Aortic smooth muscle cell (primary cell): Measurements from ENCODE around the gene BZW1. TPM values are rescaled to one million over a fixed set of nuclear protein-coding genes. Genes with fewer than 3 reads are reported as not detected.

Source experiments
- total RNA-seq: library from RNA; depleted of rRNA; stranded (reverse); fragments of >200 nt; gene quantifications from 2 replicates; pipeline ENCODE4 v1.2.3, GENCODE V29; 2014

BZW1 gene
- total RNA-seq, result 2,052 and 2,136 TPM in 2 replicates

DNA sequence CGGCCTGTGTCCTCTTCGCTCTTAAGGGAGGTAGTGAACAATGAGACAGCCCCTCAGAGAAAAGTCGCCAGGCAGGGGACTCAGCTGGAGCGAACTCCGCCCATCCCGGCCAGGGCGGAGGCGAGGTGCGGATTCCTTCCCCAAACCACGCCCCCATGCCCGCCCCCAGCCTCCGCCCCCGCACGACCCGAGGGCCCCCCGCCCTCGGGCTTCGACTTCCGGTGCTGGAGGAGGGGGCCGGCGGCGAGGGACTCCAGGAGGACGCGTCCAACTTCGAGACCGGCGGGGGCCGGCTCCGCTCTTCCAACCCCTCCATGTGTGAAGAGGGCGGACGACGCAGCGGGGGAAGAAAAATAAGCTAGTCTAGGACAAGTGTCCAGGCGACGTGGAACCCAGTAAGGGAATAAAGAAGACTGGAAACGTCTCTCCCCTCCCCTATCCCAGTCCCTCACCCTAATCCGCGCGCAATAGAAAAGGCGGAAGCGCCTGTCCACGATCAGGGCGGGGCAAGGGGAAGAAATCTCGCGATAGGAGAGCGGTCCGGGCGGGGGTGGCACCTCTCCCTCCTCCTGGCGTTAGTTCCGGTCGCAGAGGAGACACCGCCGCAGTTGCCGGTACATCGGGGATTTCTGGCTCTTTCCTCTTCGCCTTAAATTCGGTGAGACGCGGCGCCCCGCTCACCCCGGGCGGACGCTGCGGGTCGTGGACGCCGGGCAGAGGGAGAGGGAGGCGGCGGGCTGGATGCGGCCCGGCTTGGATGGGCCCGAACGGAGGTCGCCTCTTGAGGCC lies at the start of gene BZW1:
Gene BZW1 (plus strand): TSS at position 578 of the 789 bp plus-strand sequence. CDS start 1,308 bp downstream, outside the sequence.

DNA sequence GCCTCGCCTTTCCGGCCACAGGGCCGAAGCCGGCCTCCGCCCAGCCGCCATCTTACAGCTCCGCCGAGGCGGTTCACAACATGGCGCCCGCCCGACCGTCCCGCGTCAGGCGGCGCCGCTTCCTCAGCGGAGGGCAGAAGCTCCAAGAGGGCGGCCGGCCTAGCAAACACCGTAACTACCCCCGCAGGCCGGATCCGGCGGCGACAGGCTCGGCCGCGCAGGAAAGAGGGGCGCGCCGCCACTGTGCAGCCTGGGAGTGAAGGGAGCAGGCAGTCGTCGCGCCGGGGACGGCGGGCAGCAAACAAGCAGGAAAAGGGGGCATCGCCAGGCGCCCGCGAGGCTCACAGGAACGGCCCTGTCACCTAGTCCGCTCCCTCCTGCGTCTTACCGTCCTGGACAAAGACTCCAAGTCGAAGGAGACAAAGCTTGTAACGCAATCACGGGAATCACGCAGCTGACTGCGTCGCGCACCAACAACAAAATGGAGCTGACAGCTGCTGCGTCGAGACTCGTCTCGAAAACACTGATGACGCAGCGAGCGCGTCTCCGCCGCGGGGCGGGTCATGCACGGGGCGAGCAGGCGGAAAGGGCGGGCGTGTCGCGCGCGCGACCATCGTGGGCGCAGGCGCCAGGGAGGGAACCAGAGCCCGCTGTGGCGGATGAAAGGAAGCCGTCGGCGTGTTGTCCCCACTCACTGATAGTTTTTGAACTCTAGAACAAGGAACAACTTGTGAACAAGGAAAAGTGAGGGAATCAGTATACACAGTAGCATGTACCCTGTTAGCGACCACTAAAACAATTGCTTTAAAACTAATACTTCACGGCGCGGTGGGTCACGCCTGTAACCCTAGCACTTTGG lies 52.7 kb downstream of the BZW1 start, which contains the start of gene CLK1:
Gene CLK1 (minus strand): TSS at position 483 of the 859 bp plus-strand sequence. CDS start 2,796 bp downstream, outside the sequence.

Other genes with a start within 250 kb of the BZW1 start
- gene AOX1, start 225.9 kb upstream of the BZW1 start, total RNA-seq, result 23.0 and 62.9 TPM in 2 replicates
- 75.2 and 93.4 TPM in 2 replicates for gene CLK1, start 52.7 kb downstream of the BZW1 start, total RNA-seq
- gene PPIL3, start 77.2 kb downstream of the BZW1 start, total RNA-seq, result 50.3 and 57.8 TPM in 2 replicates
- gene NIF3L1, start 77.5 kb downstream of the BZW1 start, total RNA-seq, result 23.9 and 32.9 TPM in 2 replicates
- gene ORC2, start 151.8 kb downstream of the BZW1 start, total RNA-seq, result 10.8 and 12.2 TPM in 2 replicates